Motor neuron (in vitro differentiated cells): ENCODE data around the gene DLL1. TPM values are rescaled to one million over a fixed set of nuclear protein-coding genes. Genes with fewer than 3 reads are reported as not detected.

ENCODE experiments used
- ATAC-seq, 8 experiments: fragments of 200-7000 bp; cut with Tn5 transposase; replicated peaks in 6 of 8; 2 replicates each; pipeline ENCODE4 v1.8.0; 2021; ENCODE audit warnings: mild to moderate bottlenecking in 8 of 8, moderate library complexity in 8 of 8
- H3K27ac ChIP-seq, 2 donors: fragments of 250-450 bp; sonication (Bioruptor Pico); 2 replicates each; pipeline ENCODE4 v1.9.0; 2021; ENCODE audit warnings: antibody characterized with exemption in 2 of 2, mild to moderate bottlenecking in 2 of 2, moderate library complexity in 1 of 2
- H3K4me1 ChIP-seq, 2 donors: fragments of 250-450 bp; sonication (Bioruptor Pico); replicated peaks in 1 of 2; 2 replicates each; pipeline ENCODE4 v1.6.1; 2021; ENCODE audit warnings: antibody characterized with exemption in 2 of 2, mild to moderate bottlenecking in 2 of 2, moderate library complexity in 1 of 2
- H3K4me3 ChIP-seq, 5 donors: fragments of 250-450 bp; sonication (Bioruptor Pico); 2 replicates each; pipeline ENCODE4 v1.9.0; 2021; ENCODE audit warnings: antibody characterized with exemption in 5 of 5, mild to moderate bottlenecking in 5 of 5, moderate library complexity in 4 of 5
- WGBS, 10 experiments: fragments of 450-650 bp; shearing (Covaris generic); methylation state at CpG; one replicate each; pipeline ENCODE4 v1.0.0; 2022; 5-methylcytosine and 5-hydroxymethylcytosine counted together
- in situ Hi-C, 9 experiments: fragments of 400-800 bp; cut with MboI; loops; one replicate each; pipeline ENCODE4 v1.15.0; 2021; ENCODE audit warnings: low sequenced_read_pairs in 9 of 9, low pct_unique_long_range_greater_than_20kb in 2 of 9; ENCODE audit not compliant: unreplicated experiment in 9 of 9
- total RNA-seq, 8 experiments: library from RNA; unstranded; fragments of 300-600 nt; gene quantifications; 2 replicates each; pipeline versions ENCODE4 v1.2.3 to v1.2.4, GENCODE V29; 2022

DLL1 gene
- total RNA-seq, 8 experiments from 2014 or later: 2.9 to 85.9 (median 10.7) TPM

DNA sequence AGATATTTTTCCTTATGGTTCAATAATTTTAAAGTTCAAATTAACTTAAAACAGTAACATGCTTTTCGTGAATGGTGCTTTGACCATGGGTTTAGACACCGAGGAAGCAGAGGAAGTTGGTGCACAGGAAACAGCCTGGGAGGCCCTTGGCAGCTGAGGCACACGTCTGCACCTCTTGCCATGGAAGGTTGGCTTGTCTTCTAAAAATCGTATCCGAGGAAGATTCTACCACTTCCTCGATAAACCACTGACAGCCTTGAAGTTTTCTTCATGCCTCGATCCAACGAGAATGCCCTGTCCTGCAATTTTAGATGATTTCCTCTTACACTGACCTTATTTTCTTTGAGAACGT is 12.2 kb downstream of the DLL1 start:
- no peak overlapping the region for H3K4me3 ChIP-seq
- no peak for ATAC-seq
- in situ Hi-C loops: loop anchor here in 2 of 9 experiments (25.0 kb wide), 1 partner anchor 441 kb away; no protein-coding TSS in a partner anchor
- 60 to 97% (median 79%) methylated on average over 3 to 9 of the region's 9 CpGs; no CpG with 5 or more reads in 1 of the 10 experiments for WGBS, 10 experiments
- H3K4me1 ChIP-seq: peaks cover 15 to 35% of the 10 kb centered on the region in 2 donors
- no peak overlapping the region for H3K27ac ChIP-seq

DNA sequence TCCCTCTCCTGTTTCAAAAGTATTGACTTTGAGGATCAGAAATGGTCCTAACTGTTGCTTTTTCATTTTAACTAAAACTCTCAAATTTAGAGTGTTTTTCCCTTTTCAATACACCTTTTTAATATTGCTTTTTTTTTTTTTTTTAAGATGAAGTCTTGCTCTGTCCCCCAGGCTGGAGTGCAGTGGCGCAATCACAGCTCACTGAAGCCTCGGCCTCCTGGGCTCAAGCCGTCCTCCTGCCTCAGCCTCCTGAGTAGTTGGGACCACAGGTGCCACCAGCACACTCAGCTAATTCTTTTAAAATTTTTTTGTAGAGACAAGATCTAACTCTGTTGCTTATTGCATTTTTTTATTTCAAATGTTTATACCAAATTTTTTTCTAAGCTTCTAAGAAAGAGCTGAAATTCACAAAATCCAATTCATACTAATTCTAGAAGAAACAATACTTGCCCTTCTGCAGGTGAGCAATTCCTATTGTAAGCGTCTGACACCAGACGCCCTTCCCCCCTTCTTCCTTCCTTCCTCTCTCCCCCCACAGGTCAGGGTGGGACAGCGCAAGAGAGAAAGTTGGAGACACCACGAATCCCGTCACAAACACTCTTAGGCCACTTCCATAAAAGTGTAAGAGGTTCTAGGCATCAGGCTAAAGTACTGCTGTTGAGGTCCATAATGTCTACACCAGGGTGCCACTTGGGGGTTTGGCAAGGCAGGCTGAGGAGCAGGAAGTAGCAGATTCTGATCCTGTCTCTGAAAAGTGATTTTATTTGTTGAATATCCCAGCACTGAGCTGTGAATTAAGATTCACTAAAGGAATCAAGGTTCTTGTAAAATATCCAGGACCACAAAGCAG is 12.8 kb downstream of the DLL1 start:
- Histone ChIP-seq H3K27ac (no peak overlapping the region), H3K4me3 (no peak overlapping the region), H3K4me1 (peaks cover 15 to 38% of the 10 kb centered on the region in 2 donors)
- WGBS, 10 experiments: 67 to 92% (median 81%) methylated on average over 1 to 8 of the region's 8 CpGs; no CpG with 5 or more reads in 1 of the 10 experiments
- ATAC-seq: no peak
- in situ Hi-C loops: loop anchor here in 2 of 9 experiments (25.0 kb wide), 1 partner anchor 441 kb away; no protein-coding TSS in a partner anchor

DNA sequence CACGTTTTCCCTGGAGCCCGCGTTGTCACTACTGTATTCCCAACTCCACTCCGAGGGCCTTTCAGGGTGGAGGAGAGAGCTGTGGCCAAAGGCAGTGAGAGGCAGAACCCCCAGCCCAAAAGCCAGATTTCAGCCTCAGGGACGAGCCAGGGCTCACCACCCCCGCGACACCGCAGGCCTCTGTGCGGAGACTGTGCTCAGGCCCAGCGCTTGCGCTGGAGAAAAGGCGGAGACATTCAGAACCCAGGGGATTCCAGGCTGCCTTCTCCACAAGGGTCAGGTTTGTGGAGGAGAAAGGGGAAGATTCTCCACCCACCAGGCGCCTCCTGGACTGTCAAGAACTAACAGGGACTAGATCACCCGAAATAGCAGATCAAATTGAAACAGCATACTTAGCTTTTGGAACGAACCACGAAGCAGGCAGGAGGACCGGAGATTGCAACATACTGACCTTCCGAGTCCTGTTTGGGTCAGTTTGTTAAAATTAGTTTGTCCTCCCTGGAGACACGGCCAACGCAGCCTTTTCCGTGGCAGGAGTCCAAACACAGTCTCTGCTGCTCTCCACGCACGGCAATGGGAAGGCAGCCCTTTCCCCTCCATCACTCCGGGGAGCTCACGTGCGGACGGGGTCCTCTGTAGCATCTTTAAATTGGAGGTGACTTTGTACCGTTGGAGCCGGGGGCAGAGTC is 14.4 kb downstream of the DLL1 start:
- Histone ChIP-seq H3K4me3 (no peak overlapping the region), H3K27ac (no peak overlapping the region), H3K4me1 (peaks cover 15 to 38% of the 10 kb centered on the region in 2 donors)
- 60 to 100% (median 81%) methylated on average over 1 to 22 of the region's 29 CpGs; no CpG with 5 or more reads in 1 of the 10 experiments for WGBS, 10 experiments
- ATAC-seq: no peak
- in situ Hi-C loops: loop anchor here in 2 of 9 experiments (25.0 kb wide), 1 partner anchor 439 kb away; no protein-coding TSS in a partner anchor

DNA sequence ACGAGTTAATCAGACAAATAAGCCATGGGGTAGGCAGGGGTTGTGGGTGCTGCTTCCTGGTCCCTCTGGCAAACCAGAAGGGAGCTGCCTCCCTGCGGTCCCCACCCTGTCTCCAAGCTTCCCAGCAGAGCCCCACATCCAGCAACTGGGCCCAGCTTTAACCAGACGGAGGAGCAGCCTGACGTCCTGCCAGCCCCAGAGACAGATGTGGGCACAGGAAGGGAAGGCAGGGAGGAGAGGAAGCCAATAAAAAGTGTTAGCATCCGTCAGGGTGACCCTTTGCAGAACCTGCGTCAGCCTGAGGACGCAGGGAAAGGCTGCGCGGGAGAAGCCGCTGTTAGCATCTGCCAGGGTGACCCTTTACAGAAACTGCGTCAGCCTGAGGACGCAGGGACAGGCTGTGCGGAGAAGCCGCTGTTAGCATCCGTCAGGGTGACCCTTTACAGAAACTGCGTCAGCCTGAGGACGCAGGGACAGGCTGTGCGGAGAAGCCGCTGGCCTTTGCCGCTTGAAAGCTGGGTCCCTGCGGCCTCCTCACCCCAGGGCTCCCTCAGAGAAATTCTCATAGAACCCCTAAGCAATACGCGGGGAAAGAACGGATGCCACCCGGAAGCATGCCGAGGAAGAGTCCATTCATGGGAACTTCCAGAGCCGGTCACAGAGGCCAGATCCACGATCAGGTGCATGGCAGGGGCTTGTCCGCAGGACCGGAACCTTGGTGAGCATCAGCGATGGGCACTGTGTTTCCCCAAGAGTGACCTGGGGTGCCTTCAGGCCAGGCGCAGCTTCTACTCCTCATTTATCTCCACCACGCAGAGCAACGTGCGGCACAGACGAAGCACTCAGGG is 15.9 kb downstream of the DLL1 start:
- WGBS, 10 experiments: 53 to 100% (median 84%) methylated on average over 1 to 23 of the region's 36 CpGs
- in situ Hi-C loops: loop anchor here in 2 of 9 experiments (25.0 kb wide), 1 partner anchor 438 kb away; no protein-coding TSS in a partner anchor

DNA sequence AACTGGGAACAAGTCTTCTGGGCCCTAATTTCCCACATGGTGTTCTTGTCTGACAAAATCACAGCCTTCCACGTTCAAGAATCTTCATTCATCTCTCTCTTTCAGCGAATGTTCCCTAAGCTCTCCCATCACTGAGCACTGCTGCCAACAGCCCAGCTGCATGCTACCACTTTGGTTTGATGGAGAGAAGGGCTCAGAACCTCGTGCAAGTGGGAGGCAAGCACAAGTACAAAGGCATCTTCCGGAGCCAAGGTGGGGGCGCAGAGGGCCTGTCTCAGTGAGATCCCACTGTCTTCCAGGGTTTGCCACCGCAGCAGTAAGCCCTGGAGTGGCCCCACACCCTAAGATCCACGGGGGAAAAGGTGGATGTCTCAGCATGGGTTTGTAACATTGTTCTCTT is 17.2 kb downstream of the DLL1 start:
- WGBS, 10 experiments: 30 to 90% (median 87%) methylated on average over 2 to 7 of the region's 7 CpGs; no CpG with 5 or more reads in 6 of the 10 experiments
- no peak for ATAC-seq
- no peak overlapping the region for H3K27ac ChIP-seq
- peaks cover 20 to 36% of the 10 kb centered on the region in 2 donors for H3K4me1 ChIP-seq
- no peak overlapping the region for H3K4me3 ChIP-seq
- in situ Hi-C loops: no loop called here

More for the DNA sequence above, 15.9 kb downstream of the DLL1 start:
- Histone ChIP-seq H3K27ac (peak overlapping the region in 1 of 2 donors; percentile 57), H3K4me3 (no peak overlapping the region), H3K4me1 (peaks cover 11 to 32% of the 10 kb centered on the region in 2 donors)
- ATAC-seq: peak in 5 of 8 experiments; percentile 31 to 83 (median 49)

DNA sequence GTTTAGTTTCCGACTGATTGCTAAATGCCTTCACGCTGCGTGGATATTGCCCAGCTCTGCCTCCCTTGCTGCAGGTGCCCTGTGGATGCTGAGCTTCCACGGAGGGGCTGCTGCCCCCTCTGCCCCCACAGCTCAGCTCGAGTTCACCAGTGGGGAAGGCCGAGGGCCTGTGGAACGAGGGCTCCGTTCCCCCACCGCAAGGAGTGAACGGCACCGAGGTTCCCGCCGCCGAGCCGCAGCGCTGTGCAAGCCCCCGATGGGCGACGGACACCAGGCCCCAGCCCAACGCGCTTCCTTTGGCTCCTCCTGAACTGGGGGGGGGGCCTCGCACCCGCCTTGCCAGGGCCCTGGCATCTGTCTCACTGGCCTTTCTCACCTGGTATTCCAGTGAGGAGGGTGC is 17.7 kb downstream of the DLL1 start:
- no peak overlapping the region for H3K27ac ChIP-seq
- no peak for ATAC-seq
- 50 to 100% methylated on average over 1 to 3 of the region's 23 CpGs; no CpG with 5 or more reads in 8 of the 10 experiments for WGBS, 10 experiments
- in situ Hi-C loops: no loop called here
- no peak overlapping the region for H3K4me3 ChIP-seq
- H3K4me1 ChIP-seq: peaks cover 20 to 36% of the 10 kb centered on the region in 2 donors

DNA sequence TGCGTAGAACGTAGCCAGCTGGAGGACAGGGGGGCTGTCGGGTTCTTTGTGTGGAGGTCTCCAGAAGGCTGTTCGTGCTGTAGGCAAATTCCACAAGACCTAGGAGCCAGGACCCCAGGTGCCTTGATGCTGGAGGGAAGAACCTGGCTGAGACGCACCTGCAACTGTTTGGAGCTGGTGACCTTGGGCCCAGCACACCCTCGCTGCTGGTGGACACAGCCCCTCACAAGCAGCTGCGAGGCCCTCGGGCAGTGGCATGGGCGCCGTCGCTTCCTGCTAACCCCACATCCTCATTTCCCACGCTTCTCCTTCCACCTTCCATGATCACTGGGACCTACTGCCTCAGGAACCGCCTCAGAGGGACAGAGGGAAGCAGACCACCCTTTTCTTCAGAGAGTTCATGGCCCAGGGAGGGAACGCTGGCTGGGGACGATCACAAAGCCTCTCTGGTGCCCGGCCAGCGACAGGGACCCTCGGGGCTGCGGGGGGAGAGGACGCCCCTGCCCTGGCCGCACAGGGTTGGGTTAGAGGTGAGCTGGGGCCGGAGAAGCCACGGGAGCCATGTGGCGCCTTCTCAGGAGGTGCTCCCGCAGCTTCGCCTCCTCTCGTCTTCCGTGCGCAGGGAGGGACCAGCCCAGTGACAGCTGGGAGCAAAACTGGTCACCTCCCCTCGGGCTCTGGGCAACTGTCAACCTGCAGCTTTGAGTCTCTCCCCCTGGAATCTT is 18.4 kb downstream of the DLL1 start:
- in situ Hi-C loops: no loop called here

DNA sequence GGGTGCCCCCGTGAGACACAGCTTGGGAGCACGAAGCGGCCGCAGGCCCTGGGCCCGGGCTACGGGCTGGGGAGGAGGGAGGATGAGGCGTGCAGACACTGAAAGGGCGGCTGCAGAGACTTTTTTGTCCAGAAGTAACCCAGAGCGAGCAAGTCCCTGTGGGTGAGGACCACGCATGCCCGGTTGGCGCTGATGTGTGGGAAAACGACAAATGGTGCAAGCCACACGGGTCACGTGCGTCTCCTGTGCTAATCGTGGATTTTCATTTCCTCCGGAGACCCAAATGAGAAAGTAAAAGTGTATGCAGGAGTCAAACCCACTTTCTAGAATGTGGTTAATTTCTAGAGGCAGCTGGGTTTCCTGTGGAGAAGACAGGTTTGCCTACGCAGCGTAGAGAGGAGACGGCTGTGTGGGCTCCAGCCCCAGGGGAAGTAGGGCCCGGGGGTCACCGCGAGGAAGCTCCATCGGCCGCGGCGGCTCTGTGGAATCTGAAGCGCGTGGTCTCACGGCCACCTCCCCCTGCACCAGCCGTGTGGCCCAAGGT is 19.0 kb downstream of the DLL1 start:
- in situ Hi-C loops: no loop called here
- no peak overlapping the region for H3K27ac ChIP-seq
- 40 to 100% (median 96%) methylated on average over 1 to 11 of the region's 32 CpGs; no CpG with 5 or more reads in 2 of the 10 experiments for WGBS, 10 experiments
- ATAC-seq: no peak
- H3K4me1 ChIP-seq: peaks cover 20 to 36% of the 10 kb centered on the region in 2 donors
- no peak overlapping the region for H3K4me3 ChIP-seq

More for the DNA sequence above, 18.4 kb downstream of the DLL1 start:
- no peak for ATAC-seq
- H3K27ac ChIP-seq: no peak overlapping the region
- H3K4me3 ChIP-seq: no peak overlapping the region
- peaks cover 20 to 36% of the 10 kb centered on the region in 2 donors for H3K4me1 ChIP-seq
- WGBS, 10 experiments: 67 to 96% (median 95%) methylated on average over 1 to 7 of the region's 30 CpGs; no CpG with 5 or more reads in 7 of the 10 experiments

DNA sequence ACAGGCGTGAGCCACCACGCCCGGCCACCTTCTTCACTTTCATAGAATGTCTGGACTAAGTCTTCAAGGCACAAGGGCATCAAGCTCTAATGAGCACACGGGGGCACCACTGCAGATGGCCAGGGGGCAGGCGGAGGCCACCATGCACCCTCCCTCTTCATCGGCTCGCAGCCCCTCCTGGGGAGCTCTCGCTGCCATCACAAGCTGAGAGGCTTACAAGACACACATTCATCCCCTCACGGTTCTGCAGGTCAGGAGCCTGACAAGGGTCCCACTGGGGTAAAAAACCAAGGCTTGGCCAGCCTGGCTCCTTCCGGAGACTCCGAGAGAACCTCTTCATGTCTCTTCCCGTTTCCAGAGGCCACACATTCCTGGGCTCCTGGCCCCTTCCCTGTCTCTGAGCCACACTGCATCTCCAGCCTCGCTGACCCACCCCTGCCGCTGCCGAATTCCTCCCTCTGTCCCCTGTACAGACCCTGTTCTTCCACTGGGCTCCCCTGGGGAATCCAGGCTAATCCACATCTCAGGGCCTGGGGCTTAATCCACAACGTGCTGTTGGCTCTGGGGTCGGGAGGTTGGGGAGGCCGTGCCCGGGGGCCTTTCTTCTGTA is 19.8 kb downstream of the DLL1 start:
- ATAC-seq: no peak
- WGBS, 10 experiments: 58 to 93% (median 79%) methylated on average over 3 to 6 of the region's 19 CpGs; no CpG with 5 or more reads in 6 of the 10 experiments
- H3K4me1 ChIP-seq: peaks cover 24 to 37% of the 10 kb centered on the region in 2 donors
- in situ Hi-C loops: no loop called here
- H3K4me3 ChIP-seq: no peak overlapping the region
- H3K27ac ChIP-seq: no peak overlapping the region

DNA sequence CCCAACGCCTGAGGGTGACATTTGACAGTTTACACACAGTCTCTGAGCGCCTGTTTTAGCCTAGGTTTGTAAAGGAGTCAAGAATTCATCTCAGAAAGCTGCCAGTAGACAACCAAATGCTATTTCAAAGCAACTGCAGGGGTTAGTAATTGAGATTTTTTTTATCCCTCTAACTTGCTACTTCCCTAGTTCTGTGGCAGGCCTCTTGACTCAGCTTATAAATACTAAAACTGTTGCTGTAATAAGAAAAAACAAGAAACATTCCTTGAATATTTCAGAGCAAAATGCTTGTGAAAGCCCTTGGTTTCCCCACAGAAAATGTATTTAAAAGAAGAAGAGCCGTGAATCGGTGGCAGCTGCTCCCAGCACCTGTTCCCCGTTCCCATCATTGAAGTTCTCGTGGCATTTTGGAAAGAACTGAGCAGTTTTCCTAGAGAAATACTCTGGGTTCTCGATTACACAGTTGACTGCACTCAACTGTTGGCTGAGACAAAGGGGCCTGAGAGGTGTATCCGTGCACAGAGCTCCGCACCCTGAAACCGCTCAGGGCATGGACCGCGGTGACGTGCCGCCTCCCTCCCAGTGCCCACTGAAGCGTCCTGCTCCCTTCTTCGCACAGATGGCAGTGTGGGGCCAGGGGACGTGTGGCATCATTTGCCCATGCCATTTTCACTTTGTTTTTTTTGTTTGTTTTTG is 20.9 kb downstream of the DLL1 start:
- peak in 3 of 8 experiments; percentile 20 to 40 (median 38) for ATAC-seq
- no peak overlapping the region for H3K4me3 ChIP-seq
- no peak overlapping the region for H3K27ac ChIP-seq
- in situ Hi-C loops: no loop called here
- 58 to 84% (median 71%) methylated on average over 3 to 12 of the region's 17 CpGs; no CpG with 5 or more reads in 1 of the 10 experiments for WGBS, 10 experiments
- peaks cover 30 to 39% of the 10 kb centered on the region in 2 donors for H3K4me1 ChIP-seq
